GM19099 (cell line): ENCODE data around the gene CDC37L1.

ENCODE experiments used
- POLR2A ChIP-seq: IDR thresholded peaks from 3 replicates; pipeline ENCODE4 v1.6.1; 2011; ENCODE audit warnings: low read depth; ENCODE audit not compliant: insufficient read length; ENCODE audit errors: extremely low read depth

The CDC37L1 gene

GRCh38 chr9:4689687-4690104 is 10.3 kb downstream of the CDC37L1 start:
- no peak for TF ChIP-seq POLR2A

GRCh38 chr9:4690144-4690543 is 10.8 kb downstream of the CDC37L1 start:
- no peak for TF ChIP-seq POLR2A

GRCh38 chr9:4691795-4692194 is 12.4 kb downstream of the CDC37L1 start:
- no peak for TF ChIP-seq POLR2A

- TF ChIP-seq POLR2A, result no peak
Measured at GRCh38 chr9:4700091-4700490, 20.7 kb downstream of the CDC37L1 start.

- TF ChIP-seq POLR2A, result no peak
Measured at GRCh38 chr9:4700932-4701331, 21.6 kb downstream of the CDC37L1 start.

- TF ChIP-seq POLR2A, result no peak
Measured at GRCh38 chr9:4701526-4701925, 22.2 kb downstream of the CDC37L1 start.

GRCh38 chr9:4704129-4704528 is 24.8 kb downstream of the CDC37L1 start:
- TF ChIP-seq POLR2A, result no peak

GRCh38 chr9:4706021-4706420 is 26.7 kb downstream of the CDC37L1 start:
- no peak for TF ChIP-seq POLR2A

- TF ChIP-seq POLR2A, result no peak
Measured at GRCh38 chr9:4706971-4707622, 27.7 kb downstream of the CDC37L1 start.

- no peak for TF ChIP-seq POLR2A
Measured at GRCh38 chr9:4709380-4709779, 30.0 kb downstream of the CDC37L1 start.

- no peak for TF ChIP-seq POLR2A
Measured at GRCh38 chr9:4713849-4714248, 34.5 kb downstream of the CDC37L1 start.

- TF ChIP-seq POLR2A, result no peak
Measured at GRCh38 chr9:4714266-4715016, 35.1 kb downstream of the CDC37L1 start.

- no peak for TF ChIP-seq POLR2A
Measured at GRCh38 chr9:4716163-4716562, 36.8 kb downstream of the CDC37L1 start.

- no peak for TF ChIP-seq POLR2A
Measured at GRCh38 chr9:4717815-4718214, 38.4 kb downstream of the CDC37L1 start.

- TF ChIP-seq POLR2A, result no peak
Measured at GRCh38 chr9:4718911-4719310, 39.5 kb downstream of the CDC37L1 start.

GRCh38 chr9:4721736-4722135 is 42.4 kb downstream of the CDC37L1 start:
- TF ChIP-seq POLR2A, result no peak

GRCh38 chr9:4725706-4726442 is 46.5 kb downstream of the CDC37L1 start:
- TF ChIP-seq POLR2A, result no peak

GRCh38 chr9:4727593-4727992 is 48.2 kb downstream of the CDC37L1 start:
- no peak for TF ChIP-seq POLR2A
